GM19467 (cell line): ENCODE measurements around the gene NAXD.
A peak's percentile ranks its signal among the peaks of the same experiment; 100 is the strongest.
"Not testable (repeated sequence)": the region's sequence is repeated elsewhere in the genome, so short reads cannot be mapped to it uniquely, and the experiment has no call there.

Experiments used
- ATAC-seq: cut with Tn5 transposase; IDR thresholded peaks from one replicate; pipeline ENCODE4 v1.9.1; 2021; ENCODE audit warnings: mild to moderate bottlenecking, moderate library complexity; ENCODE audit not compliant: unreplicated experiment

Gene NAXD

DNA sequence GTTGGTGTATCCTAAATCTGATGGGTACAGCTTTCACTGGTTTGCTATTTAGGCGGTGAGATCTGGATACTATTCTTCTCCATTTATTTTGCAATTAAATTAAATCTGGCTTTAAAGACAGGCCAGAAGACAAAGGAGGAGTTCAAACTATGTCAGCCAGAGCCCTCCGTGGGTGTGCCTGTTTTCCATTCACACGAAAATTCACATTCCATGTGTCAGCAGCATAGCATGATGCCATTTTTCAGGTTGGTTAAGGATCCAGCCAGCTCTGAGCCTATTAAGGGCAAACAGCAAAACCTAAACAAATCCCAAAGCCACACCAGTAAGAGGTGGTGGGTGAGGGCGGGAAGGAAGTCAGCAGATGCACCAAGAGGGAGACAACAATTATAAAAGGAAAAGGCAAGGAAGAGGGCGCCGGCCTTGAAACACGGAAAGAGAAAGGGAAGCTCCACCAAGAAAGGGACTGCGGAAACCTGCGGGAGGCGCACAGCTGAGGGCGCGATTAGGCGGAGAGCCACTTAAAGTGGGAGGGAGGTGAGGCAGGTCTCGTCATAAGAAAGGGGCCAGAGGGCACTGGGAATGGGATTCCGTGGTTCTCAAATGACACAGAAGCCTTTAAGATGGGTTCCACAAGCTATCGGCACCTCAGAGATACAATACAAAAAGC lies 47.6 kb downstream of the NAXD start:
- no peak for ATAC-seq

DNA sequence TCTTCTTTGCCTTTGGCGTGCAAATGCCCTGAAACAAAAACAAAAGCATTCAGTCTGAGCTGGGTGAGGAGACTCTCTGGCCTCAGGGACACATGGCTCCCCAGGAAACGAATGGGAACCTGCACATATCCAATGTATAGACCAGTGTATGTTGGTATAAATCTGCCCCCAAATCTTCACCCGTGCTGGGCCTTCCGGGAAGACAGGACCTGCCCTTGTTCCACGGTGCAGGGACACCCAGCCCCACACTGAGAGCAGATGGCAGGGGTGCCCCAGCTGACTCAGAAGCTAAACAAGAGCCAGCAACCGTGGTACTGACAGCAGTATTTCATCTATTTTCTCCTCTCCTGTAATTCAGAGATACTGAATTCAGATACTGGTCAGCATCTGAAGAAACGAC lies 48.1 kb downstream of the NAXD start:
- no peak for ATAC-seq

DNA sequence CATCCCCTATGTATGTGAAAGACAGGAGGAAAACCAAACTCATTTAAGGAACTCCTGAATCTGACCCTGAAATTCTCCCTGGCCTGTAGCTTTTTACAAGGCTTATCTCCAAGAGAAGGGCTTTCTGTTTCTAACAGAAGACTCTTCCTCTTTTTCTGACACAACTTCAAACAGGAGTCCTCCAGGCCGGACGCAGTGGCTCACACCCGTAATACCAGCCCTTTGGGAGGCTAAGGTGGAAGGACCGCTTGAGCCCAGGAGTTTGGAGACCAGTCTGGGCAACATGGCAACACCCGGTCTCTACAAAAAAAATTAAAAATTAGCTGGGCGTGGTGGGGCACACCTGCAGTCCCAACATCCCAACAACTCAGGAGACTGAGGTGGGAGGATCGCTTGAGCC lies 48.7 kb downstream of the NAXD start:
- ATAC-seq: no peak

DNA sequence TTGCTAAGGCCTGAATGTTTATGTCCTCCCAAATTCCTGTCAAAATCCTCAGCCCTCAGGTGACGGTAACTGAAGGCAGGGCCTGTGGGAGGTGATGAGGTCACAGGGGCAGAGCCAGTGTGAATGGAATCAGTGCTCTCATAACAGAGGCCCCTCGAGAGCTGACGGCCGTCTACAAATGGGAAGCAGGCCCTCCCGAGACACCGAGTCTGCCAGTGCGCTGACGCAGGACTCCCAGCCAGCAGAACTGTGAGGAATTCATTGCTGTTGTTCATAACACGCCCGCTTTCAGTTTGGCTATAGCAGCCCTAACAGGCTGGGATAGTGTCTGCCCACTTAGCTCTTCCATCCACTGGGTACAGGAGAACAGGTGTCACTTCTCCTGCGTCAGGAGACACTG lies 49.3 kb downstream of the NAXD start:
- ATAC-seq: no peak

DNA sequence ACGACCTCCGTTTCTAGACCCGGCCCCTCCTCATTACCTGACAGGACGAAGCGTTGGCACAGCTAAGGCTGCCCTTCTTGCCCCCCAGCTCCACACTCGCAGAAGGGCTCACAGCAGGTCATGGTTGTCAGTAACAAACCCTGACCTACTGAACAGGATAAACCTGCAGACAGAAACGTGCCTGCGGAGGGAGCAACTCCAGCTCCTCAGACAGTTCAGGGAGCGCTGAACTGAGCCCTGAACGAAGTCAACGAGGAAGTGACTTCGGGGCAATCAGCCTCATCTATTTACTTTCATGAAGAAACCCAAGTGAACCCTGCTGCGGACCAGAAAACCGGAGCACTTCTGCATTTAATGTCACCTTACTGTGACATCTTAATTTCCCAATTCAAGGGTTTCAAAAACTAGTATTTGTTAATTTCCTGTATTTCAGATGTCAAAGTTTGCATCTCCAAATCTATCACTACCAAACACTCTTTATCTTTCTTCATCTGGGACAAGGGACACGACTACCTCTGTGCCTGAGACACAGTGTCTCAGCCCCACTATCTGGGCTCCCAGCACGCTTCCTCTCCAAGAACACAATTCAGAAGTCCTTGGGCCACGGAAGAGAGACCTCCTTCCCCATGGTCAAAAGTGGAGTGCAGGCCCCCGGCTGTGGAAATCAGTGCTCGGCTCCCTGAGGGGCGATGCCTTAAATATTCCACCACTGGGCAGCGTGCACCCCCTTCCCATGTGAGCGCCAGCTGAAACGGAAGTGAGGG lies 50.3 kb downstream of the NAXD start:
- ATAC-seq: no peak

DNA sequence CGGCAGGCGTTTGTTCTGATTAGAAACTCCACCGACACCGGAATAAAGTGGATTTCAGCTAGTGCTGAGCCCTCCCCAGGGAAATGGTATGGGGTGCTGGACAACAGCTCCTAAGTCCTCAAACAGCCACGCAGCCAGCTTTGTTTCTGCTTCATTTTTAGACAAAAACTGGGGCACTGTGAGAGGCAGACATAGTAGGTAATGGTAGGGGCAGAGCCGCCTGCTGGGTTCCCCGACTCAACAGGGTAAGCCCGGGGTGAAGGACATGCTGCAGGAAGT lies 50.8 kb downstream of the NAXD start:
- ATAC-seq: no peak

DNA sequence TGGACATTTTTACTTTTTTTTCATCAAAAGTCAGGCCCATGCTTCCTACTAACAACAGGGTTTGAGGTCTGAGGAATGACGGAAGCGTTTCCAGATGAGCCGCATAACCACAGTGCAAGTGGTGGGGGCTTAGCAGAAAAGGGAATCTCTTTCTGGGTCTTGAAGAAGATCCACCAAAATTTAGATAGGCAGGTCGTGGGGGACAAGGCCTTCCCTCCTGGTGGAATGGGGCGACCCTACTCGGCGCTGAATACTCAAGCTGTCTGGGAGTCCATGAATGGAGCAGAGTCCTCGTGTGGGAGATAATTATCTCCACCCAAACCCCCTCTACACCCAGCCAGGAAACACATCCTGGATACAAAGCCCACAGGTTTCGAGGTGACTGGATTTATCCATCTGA lies 53.7 kb downstream of the NAXD start:
- no peak for ATAC-seq

DNA sequence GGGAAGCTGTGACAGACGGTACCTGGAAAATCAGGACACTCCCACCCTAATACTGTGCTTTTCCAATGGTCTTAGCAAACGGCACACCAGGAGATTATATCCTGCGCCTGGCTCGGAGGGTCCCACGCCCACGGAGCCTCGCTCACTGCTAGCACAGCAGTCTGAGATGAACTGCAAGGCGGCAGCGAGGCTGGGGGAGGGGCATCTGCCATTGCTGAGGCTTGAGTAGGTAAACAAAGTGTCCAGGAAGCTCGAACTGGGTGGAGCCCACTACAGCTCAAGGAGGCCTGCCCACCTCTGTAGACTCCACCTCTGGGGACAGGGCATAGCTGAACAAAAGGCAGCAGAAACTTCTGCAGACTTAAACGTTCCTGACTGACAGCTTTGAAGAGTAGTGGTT lies 54.5 kb downstream of the NAXD start:
- not testable (repeated sequence) for ATAC-seq

DNA sequence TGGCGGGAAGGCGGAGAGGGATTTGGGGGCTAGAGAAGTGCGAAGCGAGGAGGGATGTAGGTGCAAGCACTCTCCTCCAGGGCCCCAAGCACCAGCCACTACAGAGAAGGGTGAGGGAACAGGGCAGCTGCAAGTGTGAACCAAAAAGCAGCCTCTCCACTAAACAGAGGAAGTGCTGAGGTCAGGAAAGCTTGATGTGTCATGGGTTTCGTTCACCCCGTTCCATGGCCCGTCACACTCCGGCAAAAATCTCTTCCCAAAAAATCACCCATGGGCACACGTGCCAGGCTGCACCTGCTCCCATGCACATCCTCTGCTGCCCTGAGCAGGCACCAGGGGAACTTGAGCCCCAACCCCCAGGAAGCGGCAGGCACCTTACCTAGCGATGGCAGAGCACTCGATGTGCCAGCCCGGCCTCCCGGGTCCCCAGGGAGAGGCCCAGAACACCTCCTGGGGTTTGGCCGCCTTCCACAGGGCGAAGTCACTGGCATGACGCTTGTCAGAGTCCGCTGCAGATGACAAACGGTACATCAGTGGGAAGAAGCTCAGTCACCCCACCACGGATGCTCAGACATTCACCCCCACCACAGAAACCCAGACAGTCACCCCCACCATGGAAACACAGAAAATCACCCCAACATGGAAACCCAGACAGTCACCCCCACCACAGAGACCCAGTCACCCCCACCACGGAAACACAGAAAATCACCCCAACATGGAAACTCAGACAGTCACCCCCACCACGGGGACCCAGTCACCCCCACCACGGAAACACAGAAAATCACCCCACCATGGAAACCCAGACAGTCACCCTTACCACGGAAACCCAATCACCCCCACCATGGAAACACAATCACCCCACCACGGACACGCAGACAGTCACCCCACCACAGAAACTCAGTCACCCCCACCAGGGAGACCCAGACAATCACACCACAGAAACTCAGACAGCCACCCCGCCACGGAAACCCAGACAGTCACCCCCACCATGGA lies 61.5 kb downstream of the NAXD start:
- peak; percentile 66 for ATAC-seq

DNA sequence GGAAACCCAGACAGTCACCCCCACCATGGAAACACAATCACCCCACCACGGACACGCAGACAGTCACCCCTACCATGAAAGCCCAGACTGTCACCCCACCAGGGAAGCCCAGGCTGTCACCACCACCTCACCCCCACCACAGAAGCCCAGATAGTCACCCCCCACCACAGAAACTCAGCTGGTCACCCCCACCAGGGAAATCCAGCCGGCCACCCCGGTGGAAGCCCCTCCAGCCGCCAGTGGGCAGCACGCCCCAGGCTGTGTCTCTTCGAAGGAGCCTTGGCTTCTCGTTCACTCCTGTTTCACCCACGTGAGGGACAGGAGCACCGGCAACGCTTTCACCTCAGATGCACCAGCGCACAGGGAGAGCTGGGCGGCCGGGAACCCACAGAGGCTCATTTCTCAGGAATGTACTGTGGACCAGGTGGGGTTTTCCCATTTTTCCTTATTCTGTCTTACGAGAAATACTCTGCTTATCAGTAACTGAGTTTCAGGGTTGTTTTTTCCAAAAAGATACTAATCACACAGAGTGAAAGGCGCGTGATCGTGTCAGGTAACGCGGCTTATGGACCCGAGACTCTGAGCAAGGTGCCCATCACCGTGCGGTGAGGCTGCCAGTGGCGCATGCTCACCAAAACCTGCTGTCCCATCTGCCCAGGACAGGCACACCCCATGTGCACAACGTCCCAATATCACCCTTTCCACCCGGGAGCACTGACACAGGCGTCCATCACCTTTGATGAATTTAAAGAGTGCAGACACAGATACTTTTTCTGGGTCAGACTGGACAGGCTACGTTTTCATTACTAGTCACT lies 62.6 kb downstream of the NAXD start:
- ATAC-seq: no peak

DNA sequence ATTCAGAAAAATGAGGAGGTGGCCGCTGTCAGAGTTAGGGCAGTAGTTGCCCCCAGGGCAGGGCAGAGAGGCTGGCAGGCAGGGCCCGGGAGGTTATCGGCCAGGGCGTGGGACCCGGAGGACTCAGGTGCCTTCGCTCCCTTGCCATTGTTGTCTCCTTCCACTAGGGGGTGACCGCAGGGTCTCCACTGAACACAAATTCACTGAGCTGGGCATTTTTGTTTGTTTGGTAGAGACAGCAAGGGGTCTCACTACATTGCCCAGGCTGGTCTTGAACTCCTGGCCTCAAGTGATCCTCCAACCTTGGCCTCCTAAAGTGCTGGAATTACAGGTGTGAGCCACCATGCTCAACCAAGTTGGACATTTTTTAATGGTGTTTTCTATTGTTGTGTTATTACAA lies 65.5 kb downstream of the NAXD start:
- no peak for ATAC-seq

DNA sequence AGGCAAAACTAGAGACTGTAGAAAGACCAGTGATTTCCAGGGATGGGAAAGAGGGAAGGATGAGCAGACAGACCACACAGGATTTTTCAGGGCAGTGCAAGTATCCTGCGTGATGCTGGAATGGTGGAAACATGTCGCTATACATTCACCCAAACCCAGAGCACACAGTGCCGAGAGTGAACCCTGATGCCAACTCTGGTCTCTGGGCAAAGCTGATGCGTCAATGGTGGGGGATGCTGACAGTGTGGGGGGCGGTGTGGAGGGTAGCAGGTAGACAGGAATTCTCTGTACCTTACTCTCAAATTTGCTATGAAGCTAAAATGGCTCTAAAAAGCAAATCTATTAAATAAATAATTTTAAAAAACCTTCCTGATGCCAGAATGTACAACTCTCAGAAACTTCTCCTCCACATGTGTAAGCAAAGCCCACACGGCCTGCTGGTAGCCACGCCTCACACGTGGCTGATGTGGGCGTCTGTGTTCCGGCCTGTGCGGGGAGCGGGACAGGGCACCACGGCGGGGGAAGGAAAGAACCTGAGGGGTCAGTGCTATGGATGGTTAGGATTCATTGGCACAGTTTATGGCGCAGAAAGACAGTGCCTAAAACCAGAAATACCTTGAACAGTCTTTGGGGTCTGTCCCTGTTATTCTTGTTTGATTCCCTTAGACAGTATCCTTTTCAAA lies 66.7 kb downstream of the NAXD start:
- no peak for ATAC-seq

DNA sequence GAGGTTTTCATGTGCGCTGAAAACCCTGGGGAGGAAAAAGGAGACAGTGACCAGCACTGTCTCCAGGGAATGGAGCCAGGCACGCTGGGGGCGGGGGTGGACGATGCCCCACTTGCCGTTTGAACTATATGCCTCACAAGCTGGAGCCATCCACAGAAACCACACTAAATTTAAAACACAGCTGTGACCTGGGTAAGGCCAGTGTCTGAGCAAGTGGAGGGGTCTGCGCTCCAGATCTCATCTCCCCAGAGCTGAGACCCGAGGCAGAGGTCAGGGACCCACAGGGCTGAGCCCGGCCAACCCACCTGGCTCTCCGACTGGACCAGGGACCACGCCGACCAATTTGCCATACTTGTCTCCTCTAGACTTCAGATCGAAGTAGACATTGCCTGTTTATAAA lies 67.4 kb downstream of the NAXD start:
- ATAC-seq: no peak

DNA sequence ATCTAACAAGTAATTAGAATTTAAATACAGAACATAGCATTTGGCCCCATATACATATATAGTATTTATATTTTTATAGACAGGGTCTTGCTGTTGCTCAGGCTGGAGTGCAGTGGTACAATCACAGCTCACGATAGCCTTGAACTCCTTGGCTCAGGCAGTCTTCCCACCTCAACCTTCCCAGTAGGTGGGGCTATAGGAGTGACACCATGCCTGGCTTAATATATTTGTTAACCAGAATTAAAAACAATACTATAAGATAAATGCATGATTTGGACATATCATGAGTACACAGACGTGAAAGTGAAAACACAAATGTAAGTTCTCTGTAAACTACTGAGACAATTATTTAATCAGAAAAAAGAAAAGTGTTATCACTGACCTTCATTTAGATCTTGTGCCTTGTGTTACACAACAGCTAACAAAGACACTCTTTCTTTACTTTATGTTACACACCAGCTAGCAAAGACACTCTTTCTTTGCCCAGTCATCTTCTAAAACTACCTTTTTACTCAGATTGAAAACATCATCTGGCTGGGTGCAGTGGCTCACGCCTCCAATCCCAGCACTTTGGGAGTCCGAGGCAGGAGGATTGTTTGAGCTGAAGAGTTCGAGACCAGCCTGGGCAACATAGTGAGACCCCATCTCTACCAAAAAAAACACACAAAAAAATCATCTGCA lies 68.0 kb downstream of the NAXD start:
- no peak for ATAC-seq

DNA sequence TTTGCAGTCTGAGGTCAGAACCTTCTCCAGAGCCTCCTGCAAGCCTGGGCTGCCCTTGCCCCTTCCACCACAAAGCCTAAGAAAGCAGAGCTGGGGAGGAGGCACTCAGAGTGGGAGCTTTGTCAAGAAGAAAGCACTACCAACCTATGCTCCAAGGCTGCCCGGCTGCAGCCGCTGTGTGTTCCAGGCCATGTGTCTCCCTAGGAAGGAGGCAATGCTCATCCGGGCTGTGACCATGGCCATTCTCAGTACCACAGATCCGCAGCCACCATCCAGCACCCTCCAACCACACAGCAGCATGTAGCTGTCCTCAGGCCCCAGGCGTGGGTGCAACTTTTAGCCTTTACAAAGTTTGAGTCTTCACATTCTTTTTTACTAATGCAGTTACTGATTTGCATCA lies 68.6 kb downstream of the NAXD start:
- no peak for ATAC-seq

DNA sequence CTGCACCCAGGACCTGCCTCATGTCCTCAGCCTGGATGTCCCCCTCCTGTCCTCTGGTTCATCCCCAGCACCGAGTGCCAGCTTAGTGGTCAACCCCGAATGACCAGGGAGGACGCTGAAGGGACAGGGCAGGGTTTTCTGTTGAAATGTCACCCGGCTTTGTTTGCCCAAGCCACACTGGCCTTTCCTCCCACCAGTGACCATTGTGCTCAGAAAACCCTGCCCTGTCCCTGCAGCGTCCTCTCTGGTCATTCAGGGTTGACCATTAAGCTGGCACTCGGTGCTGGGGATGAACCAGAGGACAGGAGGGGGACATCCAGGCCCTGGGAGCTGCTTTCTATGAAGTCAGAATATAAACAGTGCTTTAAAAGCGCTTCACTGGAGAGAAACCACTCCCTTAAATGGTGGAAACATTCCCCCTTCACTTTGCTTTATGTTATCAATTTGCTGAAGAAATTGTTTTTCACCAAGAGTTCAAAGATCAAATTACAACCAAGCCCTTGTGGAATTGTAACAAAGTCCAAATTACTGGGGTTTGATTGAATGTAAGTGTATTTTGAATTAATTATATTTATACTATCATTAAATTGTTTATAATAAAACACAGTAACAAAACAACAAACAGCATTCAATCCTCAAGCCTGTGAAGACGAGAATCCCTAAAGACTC lies 69.2 kb downstream of the NAXD start:
- no peak for ATAC-seq

DNA sequence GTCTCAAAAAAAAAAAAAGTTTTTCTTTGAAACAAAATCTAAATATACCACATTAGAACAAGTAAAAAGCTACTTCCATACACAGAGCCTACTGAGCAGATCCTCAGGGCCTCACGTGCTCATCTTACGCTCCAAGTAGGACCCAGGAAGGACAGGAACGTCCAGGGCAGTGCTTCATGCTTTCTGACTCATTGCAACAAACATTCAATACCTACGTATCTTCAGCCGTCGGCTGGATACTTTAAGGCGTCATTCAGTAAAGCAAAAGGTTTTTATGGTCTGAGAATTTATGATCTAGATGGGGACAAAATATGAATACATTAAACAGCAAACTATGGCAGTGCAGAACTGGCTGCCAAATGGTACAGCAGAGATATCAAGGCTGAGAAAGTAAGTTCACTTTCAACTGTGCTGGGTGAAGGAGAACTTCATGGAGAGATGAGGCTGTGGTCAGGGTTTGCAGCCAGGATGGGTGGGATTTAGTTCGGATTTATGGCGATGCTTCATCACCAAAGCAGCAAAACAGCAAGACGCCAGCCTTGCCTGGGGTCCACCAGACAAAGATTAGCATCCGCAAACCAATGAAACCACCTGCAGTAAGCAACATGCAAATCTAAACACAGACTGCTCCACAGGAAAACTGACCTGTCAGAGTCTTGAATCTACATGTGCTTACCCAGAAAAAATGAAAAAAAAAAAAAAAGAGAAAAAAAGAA lies 70.1 kb downstream of the NAXD start:
- ATAC-seq: no peak

DNA sequence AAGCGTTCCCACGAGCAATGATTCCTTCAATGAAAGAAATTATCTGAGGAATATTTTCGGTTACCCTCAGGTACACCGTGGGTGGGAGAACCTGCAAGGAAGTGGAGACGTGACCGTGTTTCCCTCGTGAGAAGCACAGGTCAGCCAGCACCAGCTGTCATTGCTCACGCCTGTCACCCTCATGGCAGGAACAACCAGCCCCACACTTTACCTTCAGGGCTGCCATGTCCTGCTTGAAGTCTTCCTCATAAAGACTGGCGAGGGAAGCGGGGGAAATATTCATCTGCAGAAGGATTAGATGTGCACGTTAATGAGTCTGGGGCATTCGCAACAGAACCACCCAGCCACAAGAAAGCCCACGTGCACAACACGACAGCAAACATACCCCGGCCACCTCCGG lies 72.4 kb downstream of the NAXD start:
- no peak for ATAC-seq

DNA sequence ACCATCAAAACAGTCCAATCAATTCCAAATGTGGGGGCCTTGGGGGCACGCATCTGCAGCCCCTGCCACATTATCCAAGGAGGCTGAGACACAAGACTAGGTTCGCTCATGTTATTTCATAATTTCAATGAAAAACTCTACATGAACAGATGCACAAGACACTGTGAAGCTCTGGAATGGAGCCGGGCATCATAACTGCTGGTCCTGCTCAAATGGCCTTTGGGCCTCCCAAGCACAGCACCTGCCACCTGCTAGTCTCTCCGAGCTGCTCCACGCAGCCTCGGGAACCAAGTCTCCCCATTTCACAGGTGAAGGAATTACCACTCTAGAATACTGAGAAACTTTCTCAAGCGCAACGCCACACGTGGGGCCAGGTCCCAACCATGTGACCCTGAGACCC lies 73.7 kb downstream of the NAXD start:
- no peak for ATAC-seq
